HG02885 (cell line): ENCODE measurements around the gene HIVEP1.
"Not testable (repeated sequence)": the region's sequence is repeated elsewhere in the genome, so short reads cannot be mapped to it uniquely, and the experiment has no call there.

ENCODE experiments used
- ATAC-seq: cut with Tn5 transposase; IDR thresholded peaks from one replicate; pipeline ENCODE4 v1.9.1; 2021; ENCODE audit warnings: mild to moderate bottlenecking; ENCODE audit not compliant: unreplicated experiment, poor library complexity

Gene HIVEP1

GRCh38 chr6:12075067-12075563 lies 63.0 kb downstream of the HIVEP1 start:
- no peak for ATAC-seq

GRCh38 chr6:12077021-12077710 lies 65.1 kb downstream of the HIVEP1 start:
- ATAC-seq, result no peak

- no peak for ATAC-seq
Measured at GRCh38 chr6:12078014-12078413, 65.9 kb downstream of the HIVEP1 start.

- no peak for ATAC-seq
Measured at GRCh38 chr6:12081771-12082170, 69.7 kb downstream of the HIVEP1 start.

- ATAC-seq, result no peak
Measured at GRCh38 chr6:12082368-12082767, 70.3 kb downstream of the HIVEP1 start.

- ATAC-seq, result no peak
Measured at GRCh38 chr6:12083302-12083701, 71.2 kb downstream of the HIVEP1 start.

- no peak for ATAC-seq
Measured at GRCh38 chr6:12083763-12084162, 71.7 kb downstream of the HIVEP1 start.

GRCh38 chr6:12084681-12085080 lies 72.6 kb downstream of the HIVEP1 start:
- ATAC-seq, result no peak

- no peak for ATAC-seq
Measured at GRCh38 chr6:12088531-12088930, 76.4 kb downstream of the HIVEP1 start.

GRCh38 chr6:12090714-12091113 lies 78.6 kb downstream of the HIVEP1 start:
- no peak for ATAC-seq

- no peak for ATAC-seq
Measured at GRCh38 chr6:12092762-12093161, 80.7 kb downstream of the HIVEP1 start.

GRCh38 chr6:12094689-12095088 lies 82.6 kb downstream of the HIVEP1 start:
- ATAC-seq, result no peak

GRCh38 chr6:12096342-12096741 lies 84.2 kb downstream of the HIVEP1 start:
- no peak for ATAC-seq

- ATAC-seq, result no peak
Measured at GRCh38 chr6:12097791-12098190, 85.7 kb downstream of the HIVEP1 start.

- no peak for ATAC-seq
Measured at GRCh38 chr6:12099623-12100338, 87.7 kb downstream of the HIVEP1 start.

- ATAC-seq, result no peak
Measured at GRCh38 chr6:12101048-12101447, 88.9 kb downstream of the HIVEP1 start.

GRCh38 chr6:12101653-12102312 lies 89.7 kb downstream of the HIVEP1 start:
- ATAC-seq, result no peak

GRCh38 chr6:12102350-12102749 lies 90.2 kb downstream of the HIVEP1 start:
- no peak for ATAC-seq

- ATAC-seq, result no peak
Measured at GRCh38 chr6:12103158-12103557, 91.0 kb downstream of the HIVEP1 start.

GRCh38 chr6:12105271-12105670 lies 93.2 kb downstream of the HIVEP1 start:
- no peak for ATAC-seq

GRCh38 chr6:12108376-12108775 lies 96.3 kb downstream of the HIVEP1 start:
- ATAC-seq, result not testable (repeated sequence)
